Nephron (organoid): ENCODE results near the gene MEFV.
"Not testable (repeated sequence)": the region's sequence is repeated elsewhere in the genome, so short reads cannot be mapped to it uniquely, and the experiment has no call there.

Source experiments
- H3K27ac Mint-ChIP-seq, 3 experiments: 2 replicates each; pipeline ENCODE4 v1.8.0; 2020; ENCODE audit warnings: mixed read lengths in 3 of 3, mild to moderate bottlenecking in 2 of 3, moderate library complexity in 1 of 3
- H3K27me3 Mint-ChIP-seq: 2 replicates; pipeline ENCODE4 v1.8.0; 2021; ENCODE audit warnings: low read depth, mild to moderate bottlenecking, moderate library complexity, mixed read lengths
- H3K36me3 Mint-ChIP-seq: 2 replicates; pipeline ENCODE4 v1.8.0; 2020; ENCODE audit warnings: low read depth, mixed read lengths
- H3K4me1 Mint-ChIP-seq: 2 replicates; pipeline ENCODE4 v1.8.0; 2020; ENCODE audit warnings: mixed read lengths
- H3K4me3 Mint-ChIP-seq, 3 experiments: 2 replicates each; pipeline ENCODE4 v1.8.0; 2020; ENCODE audit warnings: mild to moderate bottlenecking in 3 of 3, mixed read lengths in 3 of 3, moderate library complexity in 2 of 3
- H3K9me3 Mint-ChIP-seq: 2 replicates; pipeline ENCODE4 v1.8.0; 2020; ENCODE audit warnings: mixed read lengths
- TF ChIP-seq, protein P1 (sequence below), 3 experiments: fragments of 200-600 bp; sonication (generic); IDR thresholded peaks; one replicate each; pipeline ENCODE4 v1.5.0; 2021; ENCODE audit warnings: antibody characterized with exemption in 3 of 3; ENCODE audit not compliant: unreplicated experiment in 3 of 3

MEFV gene

GRCh38 chr16:3207086-3207953 is 49.1 kb downstream of the MEFV start:
- H3K9me3 Mint-ChIP-seq = peaks cover 42% of the 10 kb centered on the region
- H3K27ac Mint-ChIP-seq = no peak overlapping the region
- TF ChIP-seq, protein P1, sequence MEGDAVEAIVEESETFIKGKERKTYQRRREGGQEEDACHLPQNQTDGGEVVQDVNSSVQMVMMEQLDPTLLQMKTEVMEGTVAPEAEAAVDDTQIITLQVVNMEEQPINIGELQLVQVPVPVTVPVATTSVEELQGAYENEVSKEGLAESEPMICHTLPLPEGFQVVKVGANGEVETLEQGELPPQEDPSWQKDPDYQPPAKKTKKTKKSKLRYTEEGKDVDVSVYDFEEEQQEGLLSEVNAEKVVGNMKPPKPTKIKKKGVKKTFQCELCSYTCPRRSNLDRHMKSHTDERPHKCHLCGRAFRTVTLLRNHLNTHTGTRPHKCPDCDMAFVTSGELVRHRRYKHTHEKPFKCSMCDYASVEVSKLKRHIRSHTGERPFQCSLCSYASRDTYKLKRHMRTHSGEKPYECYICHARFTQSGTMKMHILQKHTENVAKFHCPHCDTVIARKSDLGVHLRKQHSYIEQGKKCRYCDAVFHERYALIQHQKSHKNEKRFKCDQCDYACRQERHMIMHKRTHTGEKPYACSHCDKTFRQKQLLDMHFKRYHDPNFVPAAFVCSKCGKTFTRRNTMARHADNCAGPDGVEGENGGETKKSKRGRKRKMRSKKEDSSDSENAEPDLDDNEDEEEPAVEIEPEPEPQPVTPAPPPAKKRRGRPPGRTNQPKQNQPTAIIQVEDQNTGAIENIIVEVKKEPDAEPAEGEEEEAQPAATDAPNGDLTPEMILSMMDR (IDR thresholded peaks at IDR 0.05; ENCODE audit: unreplicated experiment in 3 of 3) = no peak
- H3K4me1 Mint-ChIP-seq = no peaks in the 10 kb centered on the region
- H3K4me3 Mint-ChIP-seq = no peak overlapping the region
- peaks cover 21% of the 10 kb centered on the region for H3K27me3 Mint-ChIP-seq
- H3K36me3 Mint-ChIP-seq = no peaks in the 10 kb centered on the region

DNA sequence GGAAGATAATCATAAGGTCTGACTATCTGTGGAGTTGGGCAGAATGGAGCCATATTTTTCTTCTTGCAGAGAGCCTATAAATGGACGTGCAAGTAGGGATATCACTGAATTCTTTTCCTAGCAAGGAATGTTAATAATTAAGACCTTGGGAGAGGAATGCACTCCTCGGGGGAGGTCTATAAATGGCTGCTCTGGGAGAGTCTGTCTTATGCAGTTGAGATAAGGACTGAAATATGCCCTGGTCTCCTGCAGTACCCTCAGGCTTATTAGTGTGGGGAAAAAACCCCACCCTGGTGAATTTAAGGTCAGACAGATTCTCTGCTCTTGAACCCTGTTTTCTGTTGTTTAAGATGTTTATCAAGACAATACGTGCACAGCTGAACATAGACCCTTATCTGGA is 50.5 kb downstream of the MEFV start:
- H3K27ac Mint-ChIP-seq, H3K36me3 Mint-ChIP-seq, H3K4me3 Mint-ChIP-seq, H3K4me1 Mint-ChIP-seq: not testable (repeated sequence)
- H3K9me3 Mint-ChIP-seq = peaks cover 35% of the 10 kb centered on the region
- peaks cover 23% of the 10 kb centered on the region for H3K27me3 Mint-ChIP-seq

DNA sequence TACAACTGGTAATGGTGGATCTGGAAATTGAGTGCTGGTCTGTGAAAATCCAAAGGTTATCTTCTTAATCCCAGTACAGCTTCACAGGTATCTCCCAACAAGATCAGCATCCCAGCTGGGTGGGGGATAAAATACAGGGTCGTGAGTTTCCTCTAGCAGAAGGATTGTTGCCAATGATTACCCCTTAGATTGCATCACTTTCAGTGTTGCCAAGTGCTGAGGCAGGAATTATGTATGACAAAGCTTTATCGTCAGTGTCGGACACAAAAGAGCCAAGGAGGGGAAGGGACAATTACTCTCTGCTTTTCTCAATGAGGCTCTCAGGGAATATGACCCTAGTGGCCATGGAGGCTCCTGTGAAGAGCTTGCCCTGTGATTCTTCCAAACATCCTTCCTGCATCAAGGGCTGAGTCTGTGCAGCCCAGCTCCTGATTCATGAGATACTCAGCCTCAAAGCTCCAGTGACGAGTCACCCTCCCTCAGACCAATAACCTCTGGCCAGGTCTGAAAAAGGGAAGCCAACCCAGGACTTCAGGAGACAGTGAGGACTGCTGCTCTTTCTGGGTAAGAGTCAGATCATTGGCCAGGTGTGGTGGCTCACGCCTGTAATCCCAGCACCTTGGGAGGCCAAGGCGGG is 53.4 kb downstream of the MEFV start:
- TF ChIP-seq, protein P1 (IDR thresholded peaks at IDR 0.05; ENCODE audit: unreplicated experiment in 3 of 3) = no peak
- H3K27me3 Mint-ChIP-seq = peaks cover 45% of the 10 kb centered on the region
- H3K4me3 Mint-ChIP-seq = no peak overlapping the region

DNA sequence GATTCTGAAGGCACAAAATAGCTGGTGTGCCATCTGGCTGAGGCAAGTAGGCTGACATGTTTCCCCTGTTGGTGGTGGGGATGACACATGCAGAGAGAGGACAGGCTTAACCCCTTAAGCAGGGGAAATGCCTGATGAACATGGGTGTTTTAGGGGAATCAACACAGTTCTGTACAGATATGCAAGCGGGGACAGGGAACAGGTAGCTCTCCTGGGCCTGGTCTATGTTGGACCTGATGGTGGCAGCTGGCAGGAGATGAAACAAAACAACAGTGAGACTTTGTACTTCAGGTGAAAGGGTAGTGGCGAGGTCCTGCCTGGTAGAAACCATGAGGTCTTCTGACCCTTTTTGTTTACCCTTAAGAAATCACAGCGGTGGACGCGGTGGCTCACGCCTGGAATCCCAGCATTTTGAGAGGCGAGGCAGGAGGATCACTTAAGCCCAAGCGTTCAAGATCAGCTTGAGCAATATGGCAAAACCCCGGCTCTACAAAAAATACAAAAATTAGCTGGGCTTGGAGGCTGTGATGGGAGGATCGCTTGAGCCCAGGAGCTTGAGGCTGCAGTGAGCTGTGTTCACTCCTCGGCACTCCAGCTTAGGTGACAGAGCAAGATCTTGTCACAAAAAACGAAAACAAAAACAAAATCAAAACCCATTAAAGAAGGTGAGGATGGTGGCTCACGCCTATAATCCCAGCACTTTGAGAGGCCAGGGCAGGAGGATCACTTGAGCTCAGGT is 57.9 kb downstream of the MEFV start:
- no peak overlapping the region for H3K4me3 Mint-ChIP-seq
- TF ChIP-seq, protein P1 (IDR thresholded peaks at IDR 0.05; ENCODE audit: unreplicated experiment in 3 of 3) = no peak
- H3K36me3 Mint-ChIP-seq = no peaks in the 10 kb centered on the region
- no peak overlapping the region for H3K27ac Mint-ChIP-seq
- peaks cover 5% of the 10 kb centered on the region for H3K9me3 Mint-ChIP-seq
- H3K27me3 Mint-ChIP-seq = peaks cover 70% of the 10 kb centered on the region
- H3K4me1 Mint-ChIP-seq = no peaks in the 10 kb centered on the region

More for the DNA sequence above, 53.4 kb downstream of the MEFV start:
- H3K36me3 Mint-ChIP-seq = no peaks in the 10 kb centered on the region
- H3K27ac Mint-ChIP-seq = no peak overlapping the region
- no peaks in the 10 kb centered on the region for H3K4me1 Mint-ChIP-seq
- peaks cover 26% of the 10 kb centered on the region for H3K9me3 Mint-ChIP-seq

DNA sequence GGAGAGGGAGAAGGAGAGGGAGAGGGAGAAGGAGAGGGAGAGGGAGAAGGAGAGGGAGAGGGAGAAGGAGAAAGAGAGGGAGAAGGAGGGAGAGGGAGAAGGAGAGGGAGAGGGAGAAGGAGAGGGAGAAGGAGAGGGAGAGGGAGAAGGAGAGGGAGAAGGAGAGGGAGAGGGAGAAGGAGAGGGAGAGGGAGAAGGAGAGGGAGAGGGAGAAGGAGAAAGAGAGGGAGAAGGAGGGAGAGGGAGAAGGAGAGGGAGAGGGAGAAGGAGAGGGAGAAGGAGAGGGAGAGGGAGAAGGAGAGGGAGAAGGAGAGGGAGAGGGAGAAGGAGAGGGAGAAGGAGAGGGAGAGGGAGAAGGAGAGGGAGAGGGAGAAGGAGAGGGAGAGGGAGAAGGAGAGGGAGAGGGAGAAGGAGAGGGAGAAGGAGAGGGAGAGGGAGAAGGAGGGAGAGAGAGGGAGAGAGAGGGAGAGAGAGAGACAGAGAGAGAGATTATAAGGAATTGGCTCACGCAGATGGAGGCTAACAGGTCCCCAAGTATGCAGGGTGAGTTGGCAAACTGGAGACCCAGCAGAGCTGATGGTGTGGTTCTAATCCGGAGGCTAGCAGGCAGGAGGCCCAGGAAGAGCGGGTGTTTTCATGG is 58.6 kb downstream of the MEFV start:
- not testable (repeated sequence) for H3K4me1 Mint-ChIP-seq, H3K4me3 Mint-ChIP-seq, H3K27ac Mint-ChIP-seq, H3K36me3 Mint-ChIP-seq, H3K9me3 Mint-ChIP-seq
- peaks cover 77% of the 10 kb centered on the region for H3K27me3 Mint-ChIP-seq

DNA sequence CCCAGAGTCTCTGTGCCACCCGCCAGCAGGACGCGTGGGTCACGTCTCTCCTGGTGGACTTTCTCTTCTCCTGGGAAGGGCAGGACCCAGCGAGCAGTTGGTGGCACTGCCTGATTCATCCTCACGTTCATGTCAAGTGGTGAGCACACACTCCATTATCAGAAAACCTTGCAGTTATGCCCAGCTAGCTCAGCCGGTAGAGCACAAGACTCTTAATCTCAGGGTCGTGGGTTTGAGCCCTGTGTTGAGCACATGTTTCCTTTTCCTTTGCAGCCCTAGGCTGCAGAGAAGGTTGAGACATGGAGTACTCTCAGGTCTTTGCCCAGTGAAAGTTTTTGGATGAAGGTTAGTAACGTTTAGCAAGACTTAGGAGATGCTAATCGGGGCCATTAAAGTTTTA is 60.5 kb downstream of the MEFV start:
- Mint-ChIP-seq H3K4me3 (no peak overlapping the region), H3K27me3 (peaks cover 85% of the 10 kb centered on the region), H3K4me1 (no peaks in the 10 kb centered on the region), H3K9me3 (peaks cover 6% of the 10 kb centered on the region), H3K36me3 (peaks cover 2% of the 10 kb centered on the region), H3K27ac (no peak overlapping the region)
- TF ChIP-seq, protein P1 (IDR thresholded peaks at IDR 0.05; ENCODE audit: unreplicated experiment in 3 of 3) = no peak
